ENCODE data around the gene TMC6.

Gene TMC6

GRCh38 chr17:78154903-78155811 is 26.6 kb upstream of the TMC6 start:
- Histone ChIP-seq H3K4me3 (ENCODE audit: low read depth in 1 of 2, low read length in 1 of 2) (no peak overlapping the region), H3K4me1 (ENCODE audit: control insufficient read depth in 1 of 2, insufficient read depth in 1 of 2, low read depth in 1 of 2, low read length in 1 of 2) (peaks cover 17 to 25% of the 10 kb centered on the region in 2 experiments), H3K27ac (no peak overlapping the region), H3K27me3 (no peaks in the 10 kb centered on the region), H3K9me3 (no peaks in the 10 kb centered on the region), H3K36me3 (no peaks in the 10 kb centered on the region)
- no peak for TF ChIP-seq CTCF (IDR thresholded peaks at IDR 0.05)

- Histone ChIP-seq H3K9me3 (no peaks in the 10 kb centered on the region), H3K4me3 (ENCODE audit: low read depth in 1 of 2, low read length in 1 of 2) (no peak overlapping the region), H3K27ac (no peak overlapping the region), H3K4me1 (ENCODE audit: control insufficient read depth in 1 of 2, insufficient read depth in 1 of 2, low read depth in 1 of 2, low read length in 1 of 2) (peaks cover 26 to 33% of the 10 kb centered on the region in 2 experiments), H3K36me3 (no peaks in the 10 kb centered on the region), H3K27me3 (no peaks in the 10 kb centered on the region)
- no peak for TF ChIP-seq CTCF (IDR thresholded peaks at IDR 0.05)
Observed at GRCh38 chr17:78151514-78152008, 23.0 kb upstream of the TMC6 start.

DNA sequence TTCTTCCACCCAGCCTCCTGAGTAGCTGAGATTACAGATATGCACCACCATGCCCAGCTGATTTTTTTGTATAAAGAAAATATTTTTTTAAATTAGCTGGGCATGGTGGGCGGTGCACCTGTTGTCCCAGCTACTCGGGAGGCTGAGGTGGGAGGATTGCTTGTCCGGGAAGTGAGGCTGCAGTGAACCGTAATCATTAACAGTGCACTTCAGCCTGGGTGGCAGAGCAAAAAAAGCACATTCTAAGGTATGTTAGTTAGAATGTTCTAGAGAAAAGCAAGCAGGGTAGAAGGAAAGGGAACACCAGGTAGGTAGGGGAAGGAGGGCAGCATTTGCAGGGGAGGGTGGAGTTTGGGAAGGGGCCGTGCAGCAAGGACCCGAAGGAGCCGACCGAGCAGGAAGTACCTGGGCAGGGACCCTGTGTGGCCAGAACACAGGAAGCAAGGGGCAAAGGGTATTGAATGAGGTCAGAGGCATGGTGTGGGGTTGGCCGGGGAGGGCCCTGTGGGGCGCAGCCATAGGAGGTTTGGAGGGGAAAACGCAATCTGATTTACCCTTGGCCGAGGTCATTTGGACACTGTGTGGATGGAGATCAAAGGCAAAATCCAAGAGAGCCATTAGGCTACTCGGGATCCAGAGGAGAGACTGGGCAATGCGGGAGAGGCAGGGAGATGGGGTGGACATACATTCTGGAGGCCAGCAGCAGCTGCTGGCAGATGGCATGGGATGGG is 19.9 kb upstream of the TMC6 start:
- Histone ChIP-seq H3K36me3 (no peaks in the 10 kb centered on the region), H3K27me3 (no peaks in the 10 kb centered on the region), H3K4me3 (ENCODE audit: low read depth in 1 of 2, low read length in 1 of 2) (no peak overlapping the region), H3K9me3 (no peaks in the 10 kb centered on the region), H3K27ac (peak overlapping the region; percentile 85), H3K4me1 (ENCODE audit: control insufficient read depth in 1 of 2, insufficient read depth in 1 of 2, low read depth in 1 of 2, low read length in 1 of 2) (peaks cover 45 to 48% of the 10 kb centered on the region in 2 experiments)
- TF ChIP-seq CTCF (IDR thresholded peaks at IDR 0.05): no peak

DNA sequence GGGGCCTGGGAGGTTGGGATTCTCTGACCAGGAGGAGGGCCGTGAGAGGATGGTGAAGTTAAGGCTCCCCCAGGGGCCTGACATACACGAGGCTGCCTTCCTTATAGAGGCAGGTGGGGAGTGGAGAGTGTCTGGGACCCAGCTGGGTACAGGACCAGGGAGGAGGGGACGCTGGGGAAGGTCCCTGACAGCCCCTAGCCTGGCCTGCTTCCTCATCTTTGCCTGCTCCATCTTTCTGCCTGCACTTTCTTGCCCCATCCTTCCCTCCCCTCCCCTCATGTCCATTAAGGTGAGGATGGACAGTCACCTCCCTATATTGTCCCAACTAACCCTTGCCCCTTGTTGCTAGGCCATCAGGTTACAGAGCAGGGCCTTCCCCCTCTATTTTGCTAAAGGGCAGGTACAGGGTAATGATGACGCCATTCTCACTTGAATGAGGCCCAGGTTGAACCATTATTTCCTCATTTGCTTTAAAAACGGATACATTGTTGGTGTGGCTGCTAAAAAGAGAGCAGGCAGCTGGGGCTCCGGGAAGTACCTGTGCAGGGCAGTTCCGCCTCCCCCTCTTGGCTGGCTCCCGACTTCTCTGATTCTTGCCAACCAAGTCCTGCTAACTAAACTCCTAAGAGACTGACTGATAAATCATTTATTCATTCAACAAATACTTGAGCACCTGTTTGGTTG is 18.9 kb upstream of the TMC6 start:
- H3K4me3 ChIP-seq (ENCODE audit: low read depth in 1 of 2, low read length in 1 of 2): peak overlapping the region in 1 of 2 experiments; percentile 17
- no peak for TF ChIP-seq CTCF (IDR thresholded peaks at IDR 0.05)
- H3K36me3 ChIP-seq: peaks cover 3% of the 10 kb centered on the region
- H3K4me1 ChIP-seq (ENCODE audit: control insufficient read depth in 1 of 2, insufficient read depth in 1 of 2, low read depth in 1 of 2, low read length in 1 of 2): peaks cover 45 to 51% of the 10 kb centered on the region in 2 experiments
- peak overlapping the region; percentile 85 for H3K27ac ChIP-seq
- no peaks in the 10 kb centered on the region for H3K9me3 ChIP-seq
- H3K27me3 ChIP-seq: no peaks in the 10 kb centered on the region

- TF ChIP-seq CTCF (IDR thresholded peaks at IDR 0.05): no peak
- H3K27me3 ChIP-seq: no peaks in the 10 kb centered on the region
- peak overlapping the region in 1 of 2 experiments; percentile 17 for H3K4me3 ChIP-seq (ENCODE audit: low read depth in 1 of 2, low read length in 1 of 2)
- H3K36me3 ChIP-seq: peaks cover 9% of the 10 kb centered on the region
- peaks cover 51 to 56% of the 10 kb centered on the region in 2 experiments for H3K4me1 ChIP-seq (ENCODE audit: control insufficient read depth in 1 of 2, insufficient read depth in 1 of 2, low read depth in 1 of 2, low read length in 1 of 2)
- H3K9me3 ChIP-seq: no peaks in the 10 kb centered on the region
- H3K27ac ChIP-seq: peak overlapping the region; percentile 85
Observed at GRCh38 chr17:78146881-78147280, 18.3 kb upstream of the TMC6 start.
